ENCODE results near the gene PRR18.

DNA sequence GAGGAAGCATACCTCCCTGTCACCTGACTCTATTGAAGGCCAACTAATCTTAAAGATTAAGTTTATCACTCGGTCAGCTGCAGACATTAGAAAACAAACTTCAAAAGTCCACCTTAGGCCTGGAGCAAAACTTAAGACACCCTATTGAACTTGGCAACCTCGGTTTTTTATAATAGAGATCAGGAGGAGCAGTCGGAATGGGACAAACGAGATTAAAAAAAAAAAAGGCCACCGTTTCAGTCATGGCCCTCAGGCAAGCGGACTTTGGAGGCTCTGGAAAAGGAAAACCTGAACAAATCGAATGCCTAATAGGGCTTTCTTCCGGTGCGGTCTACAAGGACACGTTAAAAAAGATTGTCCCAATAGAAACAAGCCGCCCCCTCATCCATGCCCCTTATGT, 7.2 kb upstream of the PRR18 start:
- TF ChIP-seq EZH2 (IDR thresholded peaks at IDR 0.05; ENCODE audit: borderline replicate concordance, low read depth, low read length, poor library complexity, severe bottlenecking) (no peak), CTCF (conservative IDR thresholded peaks at IDR 0.05; ENCODE audit: low read depth, low read length) (no peak)
